B cell (primary cell): ENCODE results near the gene CTSD. TPM values are rescaled to one million over a fixed set of nuclear protein-coding genes. Genes with fewer than 3 reads are reported as not detected.

Source experiments
- ATAC-seq: fragments of 200-7000 bp; cut with Tn5 transposase; one replicate; pipeline ENCODE4 v1.10.0; 2021; ENCODE audit warnings: low read depth, mild to moderate bottlenecking, moderate number of reproducible peaks, moderate library complexity
- CTCF ChIA-PET: fragments of 350-600 bp; sonication (Branson Sonifier 250); formaldehyde crosslinking; loops from one replicate; lab custom pipeline; 2021; ENCODE audit warnings: antibody characterized with exemption, inconsistent platforms; lab: Charles Lee
- POLR2A ChIA-PET: fragments of 350-600 bp; sonication (Branson Sonifier 250); formaldehyde crosslinking; loops from one replicate; lab custom pipeline; 2021; ENCODE audit warnings: antibody characterized with exemption; lab: Charles Lee
- DNase-seq: peaks from one replicate; pipeline ENCODE4 v3.0.0; 2013
- H2AFZ ChIP-seq: 2 replicates; pipeline ENCODE4 v1.6.1; 2012; ENCODE audit warnings: mild to moderate bottlenecking, low read depth, low read length; ENCODE audit not compliant: insufficient read depth, poor library complexity, severe bottlenecking
- H3K27ac ChIP-seq, 2 donors: 1 replicate in 1 of 2; 2 replicates in 1 of 2; pipeline ENCODE4 v1.5.1; 2012 to 2013; ENCODE audit warnings: low read length in 2 of 2, mild to moderate bottlenecking in 2 of 2, moderate library complexity in 1 of 2
- H3K27me3 ChIP-seq, 4 experiments: fragments of 200-600 bp in 1 of 4; sonication (generic) in 1 of 4; replicated peaks in 1 of 4; 1 replicate in 2 of 4; 2 replicates in 2 of 4; pipeline versions ENCODE4 v1.6.1 to v1.7.0; 2013 to 2016; ENCODE audit warnings: low read length in 3 of 4, mild to moderate bottlenecking in 2 of 4, mixed read lengths in 1 of 4, moderate library complexity in 1 of 4; ENCODE audit not compliant: insufficient read depth in 4 of 4, control insufficient read depth in 3 of 4; ENCODE audit errors: control extremely low read depth in 1 of 4
- H3K36me3 ChIP-seq, 2 experiments: replicated peaks in 1 of 2; 1 replicate in 1 of 2; 2 replicates in 1 of 2; pipeline versions ENCODE4 v1.6.1 to v1.7.1; 2013; ENCODE audit warnings: low read length in 1 of 2; ENCODE audit not compliant: insufficient read depth in 2 of 2, control insufficient read depth in 1 of 2; ENCODE audit errors: control extremely low read depth in 1 of 2, extremely low read depth in 1 of 2
- H3K4me1 ChIP-seq, 2 donors: fragments of 200-600 bp in 1 of 2; sonication (generic) in 1 of 2; 1 replicate in 1 of 2; 2 replicates in 1 of 2; pipeline versions ENCODE4 v1.5.1 to v1.6.1; 2013 to 2017; ENCODE audit warnings: low read length in 2 of 2; ENCODE audit not compliant: control insufficient read depth in 2 of 2, insufficient read depth in 2 of 2
- H3K4me2 ChIP-seq: replicated peaks from 2 replicates; pipeline ENCODE3; 2012; ENCODE audit warnings: mild to moderate bottlenecking, low read depth, low read length; ENCODE audit not compliant: poor library complexity, severe bottlenecking
- H3K4me3 ChIP-seq, 5 experiments: fragments of 200-600 bp in 1 of 5; sonication (generic) in 1 of 5; 1 replicate in 3 of 5; 2 replicates in 2 of 5; pipeline versions ENCODE4 v1.5.1 to v1.7.0; 2011 to 2016; ENCODE audit warnings: low read length in 4 of 5, mild to moderate bottlenecking in 4 of 5, low read depth in 2 of 5, control low read depth in 1 of 5, moderate library complexity in 1 of 5; ENCODE audit not compliant: insufficient read depth in 1 of 5; ENCODE audit errors: control extremely low read depth in 1 of 5, extremely low read depth in 1 of 5
- H3K79me2 ChIP-seq: fragments of 200-600 bp; sonication (generic); one replicate; pipeline ENCODE4 v1.6.0; 2016; ENCODE audit warnings: low read length; ENCODE audit not compliant: control insufficient read depth, insufficient read depth
- H3K9ac ChIP-seq: fragments of 200-600 bp; sonication (generic); 2 replicates; pipeline ENCODE4 v1.6.1; 2017; ENCODE audit warnings: mild to moderate bottlenecking, low read length, moderate library complexity
- H3K9me3 ChIP-seq, 3 donors: one replicate each; pipeline versions ENCODE4 v1.6.1 to v1.7.1; 2013; ENCODE audit warnings: low read length in 2 of 3; ENCODE audit not compliant: control insufficient read depth in 2 of 3, insufficient read depth in 1 of 3; ENCODE audit errors: control extremely low read depth in 1 of 3
- H4K20me1 ChIP-seq: 2 replicates; pipeline ENCODE4 v1.6.0; 2012; ENCODE audit warnings: mild to moderate bottlenecking, low read length; ENCODE audit not compliant: insufficient read depth, control insufficient read depth, poor library complexity, severe bottlenecking
- H3K27ac Mint-ChIP-seq: one replicate; pipeline ENCODE4 v1.8.0; 2021; ENCODE audit warnings: mixed read lengths
- H3K27me3 Mint-ChIP-seq: one replicate; pipeline ENCODE4 v1.8.0; 2021; ENCODE audit warnings: mixed read lengths
- H3K4me1 Mint-ChIP-seq: one replicate; pipeline ENCODE4 v1.8.0; 2021; ENCODE audit warnings: mixed read lengths
- H3K4me3 Mint-ChIP-seq: one replicate; pipeline ENCODE4 v1.8.0; 2021; ENCODE audit warnings: mixed read lengths
- H3K9me3 Mint-ChIP-seq: one replicate; pipeline ENCODE4 v1.8.0; 2022; ENCODE audit warnings: mixed read lengths; ENCODE audit not compliant: insufficient read depth
- EZH2 ChIP-seq: IDR thresholded peaks from 2 replicates; pipeline ENCODE4 v1.6.1; 2012; ENCODE audit warnings: borderline replicate concordance, low read depth, mild to moderate bottlenecking, moderate library complexity, low read length; ENCODE audit not compliant: insufficient read depth, poor library complexity, severe bottlenecking
- WGBS: methylation state at CpG from one replicate; pipeline ENCODE4 v1.1.5; 2013; ENCODE audit warnings: missing lambda C conversion rate; ENCODE audit not compliant: insufficient coverage; 5-methylcytosine and 5-hydroxymethylcytosine counted together
- intact Hi-C: fragments of 100-400 bp; cut with micrococcal nuclease; formaldehyde crosslinking; loops from one replicate; pipeline ENCODE4 v1.10.0; 2022
- polyA plus RNA-seq: library from polyadenylated mRNA; depleted of rRNA; stranded (reverse); fragments of >200 nt; gene quantifications from 2 replicates; pipeline ENCODE4 v1.2.3, GENCODE V29; 2012
- total RNA-seq, 2 donors: library from RNA; stranded (reverse); fragments of 120-200 nt in 1 of 2; gene quantifications; 1 replicate in 1 of 2; 2 replicates in 1 of 2; pipeline versions ENCODE4 v1.2.3 to v1.2.4, GENCODE V29; 2013 to 2022
- TF ChIP-seq, protein P1 (sequence below): fragments of 200-600 bp; IDR thresholded peaks from one replicate; pipeline ENCODE4 v1.8.0; 2022; ENCODE audit warnings: antibody characterized with exemption, mild to moderate bottlenecking

The CTSD gene
- total and polyA plus RNA-seq, 2 donors (not counting 1 experiment from before 2014, with no cell fraction given) = 42.2 to 83.5 TPM

DNA sequence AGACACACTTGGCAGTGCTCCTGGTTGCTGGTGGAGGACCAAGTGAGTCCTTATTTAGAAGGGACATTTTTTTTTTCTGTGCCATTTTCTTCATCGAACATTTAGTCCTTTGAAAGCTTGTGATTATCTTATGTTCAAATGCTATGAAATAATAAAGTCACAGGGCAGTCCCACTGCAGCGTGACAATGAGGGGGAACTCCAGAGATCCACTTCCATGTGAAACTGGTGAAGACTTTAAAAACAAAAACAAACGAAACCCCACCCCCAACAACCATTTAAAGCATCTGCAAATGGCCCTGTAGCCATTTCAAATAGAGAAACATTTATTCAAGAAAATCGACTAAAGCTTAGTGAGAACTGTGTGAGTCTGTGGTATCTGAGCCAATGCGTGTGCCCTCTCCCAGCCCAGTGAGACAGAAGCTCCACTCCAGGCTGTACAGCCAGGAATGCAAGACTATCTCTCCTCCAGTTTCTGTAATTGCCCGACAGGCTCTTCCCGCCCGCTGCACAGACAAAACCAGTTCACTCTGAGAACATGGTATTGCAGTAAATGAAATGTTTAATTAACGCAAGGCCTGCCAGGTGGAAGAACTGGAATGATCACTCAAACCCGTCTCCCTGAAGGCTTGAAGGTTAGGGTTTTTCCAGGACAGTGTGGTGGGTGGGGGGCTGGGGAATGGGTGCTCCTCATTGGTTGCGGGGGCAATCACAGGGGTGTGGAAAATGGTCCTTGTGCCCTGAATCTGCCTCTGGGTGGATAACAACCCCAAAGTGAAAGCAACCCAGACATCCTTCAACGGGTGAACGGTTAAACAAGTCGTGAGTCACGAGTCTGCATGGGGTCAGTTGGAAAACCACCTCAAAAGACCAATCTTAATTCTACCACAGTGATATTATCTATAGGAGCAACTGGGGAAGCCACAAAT is 58.3 kb downstream of the CTSD start:
- Histone ChIP-seq H3K9me3 (peaks cover 0 to 13% (median 0%) of the 10 kb centered on the region in 3 donors), H3K79me2 (no peaks in the 10 kb centered on the region), H3K27me3 (peaks cover 0 to 11% (median 0%) of the 10 kb centered on the region in 4 experiments), H3K4me2 (peak overlapping the region; percentile 20), H3K36me3 (no peaks in the 10 kb centered on the region), H3K4me3 (no peak overlapping the region), H4K20me1 (no peaks in the 10 kb centered on the region), H3K4me1 (peaks cover 19 to 32% of the 10 kb centered on the region in 2 donors), H3K9ac (no peak overlapping the region), H3K27ac (no peak overlapping the region), H2AFZ (no peak overlapping the region)
- ChIA-PET POLR2A (interaction anchor here (0.5 kb wide), 1 partner anchor 35 kb away, joined by 7 read pairs; no protein-coding TSS in a partner anchor), CTCF (interaction anchor here (0.9 to 2.8 kb wide), 5 partner anchors 10 to 447 kb away, joined by 3 to 12 read pairs (median 4); no protein-coding TSS in a partner anchor)
- Mint-ChIP-seq H3K27me3 (peaks cover 8% of the 10 kb centered on the region), H3K4me1 (peaks cover 31% of the 10 kb centered on the region), H3K9me3 (no peaks in the 10 kb centered on the region), H3K27ac (peak overlapping the region; percentile 61), H3K4me3 (peak overlapping the region; percentile 23)
- peak; percentile 63 for DNase-seq
- intact Hi-C loops = no loop called here
- peak; percentile 28 for ATAC-seq
- TF ChIP-seq, protein P1, sequence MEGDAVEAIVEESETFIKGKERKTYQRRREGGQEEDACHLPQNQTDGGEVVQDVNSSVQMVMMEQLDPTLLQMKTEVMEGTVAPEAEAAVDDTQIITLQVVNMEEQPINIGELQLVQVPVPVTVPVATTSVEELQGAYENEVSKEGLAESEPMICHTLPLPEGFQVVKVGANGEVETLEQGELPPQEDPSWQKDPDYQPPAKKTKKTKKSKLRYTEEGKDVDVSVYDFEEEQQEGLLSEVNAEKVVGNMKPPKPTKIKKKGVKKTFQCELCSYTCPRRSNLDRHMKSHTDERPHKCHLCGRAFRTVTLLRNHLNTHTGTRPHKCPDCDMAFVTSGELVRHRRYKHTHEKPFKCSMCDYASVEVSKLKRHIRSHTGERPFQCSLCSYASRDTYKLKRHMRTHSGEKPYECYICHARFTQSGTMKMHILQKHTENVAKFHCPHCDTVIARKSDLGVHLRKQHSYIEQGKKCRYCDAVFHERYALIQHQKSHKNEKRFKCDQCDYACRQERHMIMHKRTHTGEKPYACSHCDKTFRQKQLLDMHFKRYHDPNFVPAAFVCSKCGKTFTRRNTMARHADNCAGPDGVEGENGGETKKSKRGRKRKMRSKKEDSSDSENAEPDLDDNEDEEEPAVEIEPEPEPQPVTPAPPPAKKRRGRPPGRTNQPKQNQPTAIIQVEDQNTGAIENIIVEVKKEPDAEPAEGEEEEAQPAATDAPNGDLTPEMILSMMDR = no peak
- TF ChIP-seq EZH2 = no peak
- 91% methylated on average over 6 of the region's 15 CpGs for WGBS
